GM18499 (cell line): Measurements from ENCODE around the gene BCL11A.

ENCODE experiments used
- ATAC-seq: cut with Tn5 transposase; IDR thresholded peaks from one replicate; pipeline ENCODE4 v1.9.1; 2021; ENCODE audit warnings: moderate number of reproducible peaks; ENCODE audit not compliant: insufficient read depth, unreplicated experiment

BCL11A gene

DNA sequence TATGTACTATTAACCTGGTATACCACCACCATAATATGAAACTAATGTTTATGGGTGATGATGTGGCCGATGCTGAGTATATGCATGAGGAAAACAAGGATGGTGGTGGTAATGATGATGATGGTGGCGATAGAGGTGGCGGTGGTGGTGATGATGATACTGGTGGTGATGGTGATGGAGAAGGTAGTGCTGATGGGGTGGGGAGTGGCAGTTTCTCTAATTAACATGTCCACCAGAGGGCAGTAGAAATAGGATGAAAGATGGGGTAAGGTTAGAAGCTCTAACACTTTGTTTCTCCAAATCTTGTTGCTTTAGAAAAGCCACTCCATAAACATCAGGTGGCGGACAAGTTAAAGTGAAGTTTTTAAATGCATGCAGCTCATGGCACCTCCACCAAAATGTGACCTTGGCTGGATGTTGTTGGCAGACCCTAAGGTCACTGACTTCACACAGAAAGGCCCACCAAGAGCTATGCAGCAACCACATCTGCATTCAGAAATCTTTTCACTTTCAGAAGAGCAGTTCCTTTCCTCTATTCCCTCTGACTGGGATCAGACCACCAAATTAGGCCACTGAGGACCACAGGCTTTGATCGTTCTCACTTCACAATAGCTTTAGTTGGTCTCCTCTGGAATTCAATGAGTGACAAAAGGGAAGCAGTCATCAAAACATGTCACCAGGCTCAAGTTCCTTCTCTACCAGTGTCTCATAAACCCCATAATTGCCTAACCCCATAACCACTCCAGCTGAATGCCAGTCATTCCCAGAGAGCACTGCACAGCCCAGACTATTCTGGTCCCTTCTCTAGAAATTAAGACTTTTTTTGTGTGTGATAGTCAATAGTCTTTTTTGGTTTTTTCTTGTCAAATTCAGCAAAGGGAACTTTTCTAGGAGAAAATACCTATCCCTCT lies 7.5 kb upstream of the BCL11A start:
- ATAC-seq, result no peak

DNA sequence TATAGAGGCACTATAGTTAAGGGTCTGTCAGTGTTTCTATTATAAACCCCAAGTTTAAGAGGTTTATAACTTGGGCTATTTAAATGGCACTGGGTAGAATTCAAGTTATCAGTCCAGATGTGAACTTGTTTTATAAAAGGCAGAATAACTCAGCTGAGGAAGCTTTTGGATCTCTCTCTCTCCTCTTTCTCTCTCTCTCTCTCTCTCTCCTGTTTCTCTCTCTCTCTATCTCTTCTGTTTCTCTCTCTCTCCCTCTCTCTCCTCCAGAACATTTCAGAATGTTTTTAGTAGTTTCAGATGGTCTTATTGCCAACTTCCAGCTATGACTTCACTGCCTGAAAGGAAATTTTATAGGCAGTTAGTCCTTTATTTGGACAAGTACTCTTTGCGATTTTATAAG lies 6.4 kb upstream of the BCL11A start:
- ATAC-seq, result no peak

DNA sequence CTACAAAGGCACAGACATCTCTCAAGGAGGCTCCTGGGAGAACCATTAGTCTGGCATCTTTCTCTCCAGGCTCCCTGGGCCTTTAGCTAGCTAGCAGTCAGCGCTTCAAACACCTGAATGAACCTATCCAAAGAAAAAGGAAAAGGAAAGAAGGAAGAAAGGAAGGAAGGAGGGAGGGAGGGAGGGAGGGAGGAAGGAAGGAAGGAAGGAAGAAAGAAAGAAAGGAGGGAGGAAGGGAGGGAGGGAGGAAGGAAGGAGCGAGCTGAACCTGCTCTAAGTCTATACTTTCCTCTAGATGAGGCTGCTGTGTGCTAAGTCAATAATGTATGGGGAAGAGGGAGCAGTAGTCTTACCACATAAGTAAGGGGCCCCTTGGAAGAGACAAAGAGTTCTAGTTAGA lies 5.1 kb upstream of the BCL11A start:
- ATAC-seq, result no peak

DNA sequence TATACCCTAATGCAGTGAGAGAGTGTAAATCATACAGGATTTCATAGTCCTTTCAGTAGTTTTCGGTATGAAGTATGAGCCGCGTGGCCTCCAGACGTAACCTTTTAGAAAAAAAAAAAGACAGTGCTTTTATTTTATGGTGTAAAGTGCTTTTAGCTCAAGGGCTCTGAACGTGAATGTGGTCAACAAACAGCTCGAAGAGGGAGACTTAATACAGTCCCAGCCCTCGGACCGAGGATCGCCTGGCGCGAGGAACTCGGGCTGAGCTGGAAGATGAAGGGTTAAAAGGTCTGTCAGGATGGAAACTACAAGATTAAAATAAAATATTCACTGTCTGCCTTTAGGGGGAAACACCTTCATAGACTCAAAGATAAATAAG lies 4.0 kb upstream of the BCL11A start:
- no peak for ATAC-seq

DNA sequence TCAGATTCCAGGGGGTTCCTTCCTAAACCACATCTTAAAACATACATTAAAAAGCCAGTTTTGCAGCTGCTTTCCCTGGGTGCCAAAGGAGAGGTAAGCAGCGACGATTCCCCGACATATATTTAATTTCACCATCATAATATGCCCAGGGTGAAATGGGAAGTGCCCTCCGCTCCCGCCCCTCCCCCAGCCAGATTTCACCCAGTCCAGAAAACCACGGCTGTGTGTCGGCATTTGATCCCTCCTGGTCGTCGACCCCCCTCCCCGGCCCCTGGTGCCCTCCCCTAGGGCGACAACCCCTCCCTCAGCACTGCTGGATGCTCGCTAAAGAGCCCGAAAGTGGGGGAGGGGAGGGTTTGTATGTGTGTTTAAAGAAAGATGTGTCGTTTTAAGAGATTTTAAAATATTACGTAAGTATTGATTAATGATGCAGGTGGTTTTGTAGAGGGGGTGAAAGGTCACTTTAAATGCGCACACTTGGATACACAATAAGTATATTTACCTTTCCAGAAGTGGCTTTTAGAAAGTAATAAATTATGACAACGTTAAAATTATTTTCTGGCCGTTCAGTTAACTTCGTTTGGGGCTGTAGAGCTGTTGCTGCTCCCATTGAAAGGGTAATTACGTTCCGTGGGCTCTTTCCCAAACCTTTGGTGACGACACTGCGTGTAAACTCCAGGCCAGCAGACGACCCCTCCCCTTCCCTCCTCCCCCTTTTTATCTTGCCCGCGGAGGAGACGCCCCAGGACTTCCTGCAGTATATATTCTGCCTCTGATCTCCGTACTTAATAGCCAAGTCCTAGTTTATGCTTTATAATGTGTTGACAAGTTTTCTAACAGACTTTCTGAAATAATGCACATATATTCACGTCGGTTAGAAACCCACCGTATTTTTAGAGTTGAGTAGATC lies 3.4 kb upstream of the BCL11A start:
- no peak for ATAC-seq

DNA sequence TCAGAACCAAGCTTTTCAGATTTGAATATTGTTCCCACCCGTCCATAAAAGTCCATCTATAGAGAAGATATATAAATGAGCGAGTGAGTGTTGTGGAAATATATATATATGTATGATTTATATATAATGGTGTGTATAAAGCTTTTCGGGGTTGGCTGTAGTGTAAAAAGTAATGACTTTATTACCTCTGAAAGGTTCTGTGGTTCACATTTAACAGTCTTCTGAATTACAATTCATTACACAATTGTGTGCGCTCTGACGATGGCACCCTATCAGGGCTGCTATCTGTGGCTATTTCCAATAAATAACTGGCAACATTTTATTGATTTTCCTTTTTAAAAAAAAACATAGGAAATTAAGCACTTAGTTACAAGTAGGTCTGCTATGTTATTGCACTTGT lies 2.7 kb upstream of the BCL11A start:
- no peak for ATAC-seq

DNA sequence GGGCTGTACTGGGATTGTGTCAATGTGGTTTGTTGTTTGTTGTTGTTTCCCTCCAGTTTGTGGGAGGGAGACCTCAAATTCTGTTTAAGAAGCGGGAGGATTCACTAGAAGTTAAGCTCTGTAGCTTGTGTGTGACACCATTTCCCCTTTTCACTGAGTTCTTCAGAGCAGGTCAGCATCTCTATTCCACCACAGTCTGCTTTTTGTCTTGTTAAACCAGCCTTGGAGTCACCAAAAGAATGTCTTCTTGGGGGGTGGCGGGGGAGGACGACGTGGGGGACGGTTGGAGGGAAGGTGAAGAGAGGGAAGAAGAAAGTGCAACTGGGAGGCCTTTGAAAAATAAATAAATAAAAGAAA lies 2.3 kb upstream of the BCL11A start:
- peak; percentile 14 for ATAC-seq

DNA sequence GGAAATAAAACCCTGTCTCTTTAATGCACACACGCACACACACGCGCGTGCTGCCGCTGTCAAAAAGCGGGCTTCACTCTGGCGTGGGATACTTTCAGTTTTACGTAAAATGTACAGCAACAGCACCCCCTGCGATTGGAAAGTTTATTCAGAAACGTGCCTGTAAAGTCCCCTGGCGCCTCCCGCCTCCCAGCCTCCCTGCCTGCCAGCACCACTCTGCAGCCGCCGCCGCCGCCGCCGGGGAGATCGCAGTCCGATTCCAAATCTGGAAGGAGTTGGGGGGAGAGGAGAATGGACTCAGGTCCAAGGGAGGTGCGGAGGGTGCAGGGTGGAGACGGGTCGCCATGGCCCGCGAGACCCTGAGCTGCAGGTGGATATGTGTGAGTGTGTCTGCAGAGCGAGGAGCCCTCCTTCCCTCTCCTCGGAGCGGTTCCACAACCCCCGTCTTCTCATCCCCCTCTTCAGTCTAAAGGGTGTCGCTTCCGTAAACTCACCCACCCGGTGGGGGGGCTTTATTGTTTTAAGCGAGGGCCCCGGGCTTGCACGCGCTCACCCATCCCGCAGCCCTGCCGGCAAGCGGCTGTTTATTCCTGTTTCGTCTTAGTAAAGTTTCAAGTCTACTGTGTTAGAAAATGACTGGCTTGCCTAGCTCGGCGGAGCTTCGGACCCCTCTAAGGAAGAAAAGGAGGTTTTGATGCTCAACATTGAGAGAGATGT lies 1.8 kb upstream of the BCL11A start:
- peak; percentile 35 for ATAC-seq

DNA sequence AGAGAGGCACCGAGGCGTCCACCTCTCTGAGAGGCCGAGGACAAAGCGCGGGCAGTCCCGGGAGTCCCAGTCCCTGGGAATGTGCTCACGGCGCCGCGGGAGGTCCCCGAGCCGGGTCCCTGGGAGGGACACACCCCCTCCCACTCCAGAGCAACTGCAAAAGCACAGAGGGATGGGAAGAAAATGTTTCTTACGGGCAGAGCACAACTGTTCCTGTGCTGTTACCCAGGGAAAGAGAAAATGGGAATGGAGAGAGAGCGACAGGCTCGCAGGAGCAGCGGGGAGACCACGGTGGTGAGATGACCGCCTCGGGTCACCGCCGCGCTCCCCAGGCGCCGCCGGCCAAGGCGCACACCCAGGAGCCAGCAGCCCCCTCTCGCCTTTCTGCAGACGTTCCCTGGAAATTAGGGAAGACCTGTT lies 1.2 kb upstream of the BCL11A start:
- peak; percentile 0 for ATAC-seq

DNA sequence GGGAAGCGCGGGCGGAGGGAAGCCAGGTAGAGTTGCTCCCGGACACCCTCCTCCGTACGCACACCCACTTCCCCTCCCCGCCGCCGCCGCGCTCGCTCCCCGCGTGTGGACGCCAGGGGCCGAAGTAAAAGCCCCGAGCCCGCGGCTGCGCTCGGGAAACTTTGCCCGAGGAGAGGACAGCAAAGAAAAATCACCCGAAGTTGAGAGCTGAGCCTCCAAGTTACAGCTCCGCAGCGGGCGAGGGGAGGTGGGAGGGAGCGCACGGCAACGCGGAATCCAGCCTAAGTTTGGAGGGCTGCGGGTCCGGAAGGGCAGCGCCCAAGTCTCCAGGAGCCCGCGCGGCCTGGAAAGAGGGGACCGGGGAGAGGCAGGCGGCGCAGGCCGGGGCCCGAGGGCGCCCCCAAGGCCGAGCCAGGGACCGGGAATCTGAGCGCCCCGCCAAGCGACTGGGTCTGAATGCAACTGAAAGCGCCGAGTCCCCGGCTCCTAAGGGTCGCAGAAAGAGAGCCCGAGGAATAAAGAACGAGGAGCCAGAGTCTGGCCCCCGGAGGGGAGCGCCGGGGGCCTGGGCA lies 706 bp upstream of the BCL11A start:
- no peak for ATAC-seq

DNA sequence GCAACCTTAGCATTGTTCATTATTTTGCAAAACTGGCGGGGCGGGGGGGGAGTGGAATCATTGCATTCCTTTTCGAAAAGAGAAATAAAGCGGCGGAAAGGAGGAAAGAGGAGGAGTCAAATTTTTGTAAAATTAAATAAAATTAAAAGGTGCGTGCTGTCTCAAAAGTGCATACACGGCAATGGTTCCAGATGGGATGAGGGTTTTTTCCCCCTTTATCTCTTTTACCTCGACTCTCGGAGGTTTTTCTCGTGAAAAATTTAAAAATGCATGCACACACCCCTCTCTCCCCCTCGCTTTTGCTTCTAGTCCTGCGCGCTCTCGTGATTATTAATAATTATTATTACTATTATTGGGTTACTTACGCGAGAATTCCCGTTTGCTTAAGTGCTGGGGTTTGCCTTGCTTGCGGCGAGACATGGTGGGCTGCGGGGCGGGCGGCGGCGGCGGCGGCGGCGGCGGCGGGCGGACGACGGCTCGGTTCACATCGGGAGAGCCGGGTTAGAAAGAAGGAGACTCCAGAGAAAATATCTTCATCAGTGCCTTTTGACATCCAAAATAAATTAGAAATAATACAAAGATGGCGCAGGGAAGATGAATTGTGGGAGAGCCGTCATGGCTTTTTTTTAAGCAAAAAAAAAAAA lies 481 bp downstream of the BCL11A start:
- no peak for ATAC-seq

DNA sequence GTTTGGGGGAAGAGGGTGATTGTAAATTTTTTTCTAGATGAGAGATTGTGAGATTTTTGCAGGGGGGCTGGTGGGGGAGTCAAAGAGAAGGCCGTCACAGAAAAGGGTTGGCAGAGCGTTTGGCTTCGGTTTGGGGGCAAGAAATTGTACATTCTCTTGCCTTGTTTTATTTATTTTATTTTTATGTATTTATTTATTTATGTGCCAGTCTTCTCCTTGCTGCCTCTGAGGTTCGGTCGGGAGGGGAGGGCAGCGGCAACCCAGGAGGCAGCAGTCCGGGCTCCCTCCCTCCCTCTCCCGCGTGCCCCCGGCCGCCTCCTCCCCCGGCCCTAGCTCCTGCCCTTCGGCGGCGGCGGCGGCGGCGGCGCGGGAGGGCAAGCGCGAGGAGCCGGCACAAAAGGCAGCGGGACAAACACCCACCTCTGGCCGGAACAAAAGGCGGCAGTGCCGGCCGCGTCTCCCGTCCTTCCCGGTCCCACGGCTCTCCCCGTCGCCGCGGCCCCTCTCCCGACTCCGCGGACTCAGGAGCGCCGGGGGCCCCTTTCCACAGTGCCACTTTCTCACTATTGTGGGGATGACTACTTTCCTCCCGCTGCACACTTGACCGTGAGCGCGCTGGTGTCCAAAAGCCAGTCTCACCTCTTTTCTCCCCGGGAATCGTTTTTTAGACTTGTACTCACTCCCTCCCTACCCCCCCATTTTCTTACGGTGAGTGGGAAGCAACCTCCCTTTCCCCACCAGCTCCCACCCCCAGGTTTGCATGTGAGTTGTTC lies 1.2 kb downstream of the BCL11A start:
- ATAC-seq, result no peak

DNA sequence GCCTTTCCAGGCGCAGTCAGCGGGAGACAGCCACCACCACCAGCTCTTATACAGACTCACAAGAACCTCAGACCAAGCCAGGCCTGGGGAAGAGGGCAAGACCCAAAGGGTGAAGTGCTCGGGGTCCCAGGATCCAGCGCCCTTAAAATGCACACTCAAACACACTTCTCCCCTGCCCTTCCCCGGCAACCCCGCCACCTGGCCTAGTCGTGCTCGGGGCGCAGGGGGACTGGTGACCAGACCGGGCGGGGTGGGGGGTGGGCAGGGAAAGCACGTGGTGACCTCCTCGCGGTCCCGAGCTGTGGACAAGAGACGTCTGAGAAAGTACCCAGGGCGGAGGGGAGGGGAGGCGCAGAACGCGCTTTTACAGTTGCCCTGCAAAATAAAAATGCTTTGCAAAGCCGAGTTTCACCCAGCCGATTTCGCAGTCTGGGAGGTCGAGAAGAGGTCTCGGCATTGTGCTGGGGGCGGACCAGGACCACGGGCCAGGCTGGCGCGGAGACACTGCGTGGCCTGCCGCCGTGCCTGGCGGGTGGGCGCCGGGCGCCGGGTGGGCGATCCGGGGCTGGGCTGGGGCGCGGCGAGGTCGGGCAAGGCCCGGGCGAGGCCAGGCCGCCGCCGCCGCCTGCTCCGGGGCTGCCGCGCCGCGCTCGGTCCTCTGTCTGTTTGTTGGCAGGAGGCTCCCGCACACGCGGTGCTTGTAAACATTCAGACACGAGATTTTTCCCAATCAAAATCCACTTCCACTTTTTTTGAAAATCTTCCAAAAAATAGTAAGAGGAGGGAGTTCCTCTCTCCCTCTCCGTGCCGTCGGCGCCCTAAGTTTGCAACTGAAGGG lies 2.0 kb downstream of the BCL11A start:
- ATAC-seq, result no peak

DNA sequence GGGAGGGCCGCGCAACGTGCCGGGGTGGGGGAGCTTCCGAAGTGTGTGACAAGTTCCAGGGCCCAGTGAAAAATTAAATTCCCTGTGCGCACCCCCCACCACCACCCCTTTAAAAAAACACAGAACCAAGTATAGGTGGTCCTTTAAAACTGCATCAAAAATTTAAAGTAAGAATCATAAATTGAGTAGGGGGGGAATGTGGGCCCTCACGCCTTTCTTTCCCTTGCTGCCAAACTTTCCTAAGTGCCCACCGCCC lies 2.5 kb downstream of the BCL11A start:
- ATAC-seq, result no peak

DNA sequence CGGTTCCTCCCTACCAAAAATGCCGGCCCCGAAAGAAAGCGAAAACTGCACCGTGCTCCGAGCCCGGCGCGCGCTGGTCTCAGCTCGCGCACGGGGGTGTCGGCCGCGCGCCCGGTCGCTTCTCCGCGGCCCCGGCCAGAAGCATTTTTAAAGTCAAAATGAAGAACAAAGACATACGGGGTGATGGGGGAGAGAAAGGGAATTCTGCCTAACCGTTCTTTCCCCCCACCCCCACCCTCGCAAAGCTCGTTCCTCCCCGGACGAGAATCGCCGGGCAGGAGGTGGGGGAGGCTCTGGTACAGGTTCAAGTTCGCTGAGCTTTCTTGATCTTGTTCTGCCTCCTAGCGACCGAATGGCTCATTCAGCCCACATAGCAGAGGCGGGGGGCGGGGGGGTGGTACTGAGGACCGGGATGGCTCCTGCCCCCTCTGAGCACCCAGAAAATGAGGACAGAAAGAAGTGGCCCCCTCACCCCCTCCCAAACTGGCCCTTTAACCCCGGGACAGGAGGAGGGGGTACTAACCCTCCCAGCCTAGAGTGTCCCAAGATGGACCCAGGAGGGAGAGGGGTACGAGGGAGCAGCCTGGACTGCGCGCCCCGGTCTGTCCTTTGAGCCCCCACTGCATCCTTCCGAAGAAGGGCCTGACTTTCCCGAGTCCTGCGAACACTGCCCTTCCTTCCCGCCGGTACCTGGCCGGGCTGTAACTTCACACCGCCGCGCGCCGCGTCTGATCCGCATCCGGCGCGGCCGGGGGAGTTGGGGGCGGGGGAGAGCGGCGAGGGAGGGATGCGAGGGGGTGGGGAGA lies 3.1 kb downstream of the BCL11A start:
- peak; percentile 32 for ATAC-seq

DNA sequence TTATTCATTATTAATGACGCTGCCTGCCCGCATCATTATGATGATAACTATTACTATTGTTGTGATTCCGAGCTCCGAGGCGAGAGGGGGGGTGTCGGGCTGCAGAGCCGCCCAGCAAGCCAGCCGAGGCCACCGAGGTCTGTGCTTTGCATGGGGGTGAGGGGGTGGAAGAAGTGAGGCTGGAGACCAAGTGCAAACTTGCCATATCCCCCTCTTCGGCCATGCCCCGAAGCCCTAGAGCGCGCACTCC lies 3.6 kb downstream of the BCL11A start:
- ATAC-seq, result no peak

DNA sequence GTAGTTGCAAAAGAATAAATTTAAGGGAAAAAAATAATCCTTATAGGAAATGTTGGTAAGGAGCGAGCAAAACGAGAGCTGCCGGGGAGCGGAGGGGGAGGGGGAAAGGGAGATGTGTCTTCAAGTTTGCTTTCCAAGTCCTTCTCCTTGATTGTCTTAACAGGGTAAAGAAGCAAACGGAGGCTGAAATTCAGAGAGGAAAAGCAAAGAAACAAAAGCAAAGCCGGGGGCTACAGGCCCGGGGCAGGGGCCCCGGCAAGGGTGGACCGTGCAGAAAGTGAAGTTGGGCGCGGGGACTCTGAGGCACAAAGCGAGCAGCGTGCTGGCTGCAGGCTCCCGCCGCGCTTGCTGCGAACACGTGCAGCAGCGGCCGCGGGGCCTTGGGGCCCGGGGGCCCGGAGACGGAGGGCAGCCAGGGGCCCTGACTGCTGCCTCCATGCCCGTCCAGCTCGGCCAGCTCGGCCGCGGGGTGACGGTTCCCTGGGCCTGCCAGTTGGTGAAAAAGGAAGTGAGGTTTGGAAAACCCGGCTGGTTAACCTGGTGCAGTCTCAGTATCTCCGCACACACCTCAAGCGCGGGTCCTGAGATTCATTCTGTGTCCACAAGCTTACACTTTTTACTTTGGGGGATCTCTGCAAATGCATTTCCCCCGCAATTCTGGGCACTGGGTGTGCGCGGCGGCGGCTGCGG lies 4.1 kb downstream of the BCL11A start:
- no peak for ATAC-seq

DNA sequence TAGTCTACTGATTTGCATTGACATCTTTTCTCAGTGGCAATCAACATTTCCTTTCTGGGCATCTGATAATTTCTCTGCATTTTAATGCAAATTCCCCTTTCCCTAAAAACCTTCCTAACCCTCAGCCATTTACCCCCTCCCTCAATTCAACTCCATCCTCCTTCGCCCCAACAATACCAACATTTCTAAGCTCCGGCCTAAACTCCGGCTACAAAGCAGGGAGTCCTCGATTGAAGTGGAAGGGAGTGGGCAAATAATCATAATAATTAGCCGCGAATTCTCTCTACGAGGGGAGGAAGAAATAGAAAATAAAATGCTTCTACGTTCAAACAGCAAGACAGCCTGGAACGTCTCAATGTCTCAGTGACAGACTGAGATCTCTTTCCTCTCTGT lies 4.6 kb downstream of the BCL11A start:
- no peak for ATAC-seq
